ENCODE data around the gene HK1.
"Not testable (repeated sequence)": the region's sequence is repeated elsewhere in the genome, so short reads cannot be mapped to it uniquely, and the experiment has no call there.

Gene HK1

DNA sequence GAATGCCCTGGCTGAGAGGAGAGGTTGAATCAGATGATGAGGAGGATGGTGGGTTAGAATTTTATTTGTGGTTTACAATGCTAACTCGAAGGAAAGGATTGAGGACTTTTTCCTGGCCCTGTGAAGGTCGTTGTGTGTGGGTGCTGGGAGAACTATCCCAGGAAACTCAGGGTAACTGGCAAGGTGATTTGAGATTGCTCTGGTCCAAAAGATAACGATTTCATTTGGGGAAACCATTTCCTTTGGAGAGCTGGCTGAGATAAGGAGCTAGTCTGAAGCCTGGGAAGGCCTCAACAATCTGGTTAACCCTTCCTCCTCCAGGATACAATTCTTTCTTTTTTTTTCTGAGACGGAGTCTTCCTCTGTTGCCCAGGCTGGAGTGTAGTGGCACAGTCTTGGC is 33.0 kb downstream of the HK1 start:
- no peak for DNase-seq (ENCODE audit: low read depth)

DNA sequence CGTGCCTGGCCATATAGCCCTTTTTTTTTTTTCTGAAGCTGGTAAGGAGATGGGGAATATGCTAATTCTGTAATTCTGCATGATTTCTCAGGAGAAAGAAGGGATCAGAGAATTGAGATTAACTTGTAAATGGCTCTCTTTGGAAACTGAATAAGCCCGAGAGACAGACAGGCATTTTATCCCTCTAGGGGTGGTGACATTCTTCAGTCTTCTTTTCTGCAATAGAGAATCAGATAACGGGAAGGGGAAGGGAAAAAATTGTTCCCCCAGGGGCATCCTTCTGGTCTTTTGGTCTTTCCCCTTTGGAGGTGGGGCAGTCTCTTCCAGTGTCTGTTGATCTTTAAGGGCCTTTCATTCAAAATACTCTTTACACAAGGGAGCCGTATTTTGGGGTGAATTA is 34.2 kb downstream of the HK1 start:
- DNase-seq (ENCODE audit: low read depth), result no peak

DNA sequence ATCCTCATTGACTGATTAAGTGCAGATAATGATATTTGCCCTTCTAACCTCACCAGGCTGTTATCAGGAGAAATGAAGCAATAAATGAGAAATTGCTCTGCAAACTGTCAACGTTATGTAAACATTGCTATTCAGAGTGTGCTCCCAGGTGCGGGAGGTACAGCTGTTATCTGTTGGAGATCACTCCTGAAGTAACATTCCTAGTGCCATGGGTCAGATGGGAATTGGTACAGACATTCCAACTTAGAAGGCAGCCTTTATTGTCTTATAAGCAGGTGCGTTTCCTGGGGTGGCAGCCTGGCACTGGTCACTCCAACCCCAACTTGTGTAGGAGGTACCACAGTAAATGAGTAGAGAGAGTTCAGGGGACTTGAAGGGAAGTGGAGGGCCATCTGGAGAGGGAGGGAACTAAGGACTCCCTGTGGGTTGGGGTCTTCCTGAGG is 36.8 kb downstream of the HK1 start:
- DNase-seq (ENCODE audit: low read depth), result no peak

DNA sequence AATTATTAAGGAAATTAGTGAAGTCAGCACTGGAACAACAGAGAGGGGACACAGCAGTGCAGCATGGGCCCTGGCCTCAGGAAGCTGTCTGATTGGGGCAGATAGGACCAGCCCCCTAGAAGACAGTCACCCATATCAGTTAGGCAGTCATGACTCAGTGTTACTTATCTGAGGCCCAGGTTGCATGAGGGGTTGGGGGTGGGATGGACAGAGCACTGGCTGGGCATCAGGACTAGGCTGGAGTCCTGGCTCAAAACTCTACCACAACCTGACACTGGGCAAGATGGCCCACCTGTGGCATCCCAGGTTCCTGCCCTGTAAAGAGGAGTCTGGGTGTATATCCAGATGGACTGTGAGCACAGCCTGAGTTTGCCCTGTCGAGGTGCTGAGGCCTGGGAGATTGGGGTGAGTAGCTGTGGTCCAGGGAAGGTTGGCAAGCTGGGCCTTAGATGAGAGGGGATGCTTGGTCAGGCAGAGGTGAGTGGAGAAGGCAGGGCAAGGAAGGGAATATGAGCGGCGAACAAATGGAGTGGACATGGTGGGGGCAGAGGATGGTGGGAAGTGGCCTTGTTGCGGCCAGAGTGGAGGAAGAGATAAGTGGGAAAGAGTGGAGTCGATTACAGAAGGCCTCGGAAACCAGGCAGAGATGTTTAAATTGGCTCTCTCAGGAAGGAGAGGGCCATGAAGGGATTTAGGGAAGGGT is 37.5 kb downstream of the HK1 start:
- DNase-seq (ENCODE audit: low read depth), result no peak

DNA sequence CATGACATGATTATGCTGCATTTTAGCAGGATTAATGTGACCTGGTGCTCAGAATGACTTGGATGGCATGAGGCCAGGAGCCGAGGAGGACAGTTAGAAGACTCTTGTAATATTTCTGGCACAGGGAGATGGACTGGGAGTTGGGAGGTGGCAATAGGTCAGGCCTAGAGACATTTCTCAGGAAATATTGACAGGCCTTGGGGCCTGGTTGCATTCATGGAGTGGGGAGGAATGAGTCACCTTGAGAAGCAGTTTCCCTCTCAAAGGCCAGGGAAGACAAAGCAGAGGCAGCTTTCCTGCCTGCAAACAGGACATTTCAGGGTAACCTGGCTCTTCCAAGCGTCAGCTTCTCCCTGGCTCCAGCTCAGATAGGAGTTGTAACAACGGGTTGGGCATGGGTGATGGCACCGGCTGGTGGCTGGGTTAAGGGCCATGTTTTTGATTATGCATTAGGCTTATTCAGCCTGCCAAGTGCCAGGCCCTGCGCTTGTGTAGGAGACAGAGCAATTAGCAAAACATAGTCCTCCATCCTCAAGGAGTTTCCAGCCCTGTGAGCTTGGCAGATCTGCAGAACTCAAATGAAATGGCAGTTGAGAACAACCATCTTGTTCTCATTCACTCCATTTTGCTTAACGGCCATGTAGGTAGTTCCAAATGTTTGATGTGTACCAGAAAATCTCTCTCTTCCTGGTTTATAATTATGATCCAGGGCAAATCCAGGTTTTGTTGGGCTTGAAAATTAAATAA is 38.2 kb downstream of the HK1 start:
- no peak for DNase-seq (ENCODE audit: low read depth)

DNA sequence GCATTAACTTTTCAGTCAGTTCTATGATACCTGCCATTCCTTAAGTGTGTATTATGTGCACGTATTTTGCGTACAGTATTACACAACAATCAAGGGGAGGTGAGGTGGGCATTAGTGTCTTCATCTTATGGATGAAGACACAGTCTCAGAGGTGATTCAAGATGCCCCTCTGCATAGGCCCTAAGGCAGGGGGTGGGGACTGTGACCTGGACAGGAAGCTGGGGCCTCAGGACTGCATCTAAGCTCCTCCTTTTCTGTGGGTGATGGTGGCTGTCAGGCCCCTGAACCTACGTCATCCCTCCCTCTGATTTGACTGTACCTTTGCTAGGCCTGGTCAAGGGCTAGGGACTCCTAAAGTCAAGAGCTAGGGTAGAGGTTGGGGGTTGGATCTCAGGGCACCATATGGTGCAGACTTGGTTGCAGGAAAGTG is 38.9 kb downstream of the HK1 start:
- no peak for DNase-seq (ENCODE audit: low read depth)

DNA sequence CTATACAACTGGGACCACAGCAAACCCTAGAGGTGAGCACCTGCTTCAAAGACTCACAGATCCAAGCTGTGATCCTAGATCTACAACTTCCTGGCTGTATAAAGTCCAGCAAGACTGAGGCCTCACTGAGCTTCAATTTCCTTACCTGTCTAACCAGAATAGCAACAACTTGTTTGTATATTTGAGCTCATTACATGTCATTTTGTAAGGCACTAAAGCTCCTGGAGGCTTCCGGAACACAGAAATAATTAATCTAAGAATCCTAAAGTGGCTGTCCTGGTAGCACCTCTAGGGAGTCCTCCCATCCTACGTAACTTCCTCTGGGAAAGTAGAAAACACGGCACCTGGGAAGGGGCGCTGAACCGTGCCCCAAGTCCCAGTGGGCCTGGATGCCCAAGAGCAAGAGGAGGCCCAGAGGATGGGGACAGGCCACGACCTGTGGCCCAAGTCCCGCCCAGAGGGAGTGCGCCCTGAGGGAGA is 39.4 kb downstream of the HK1 start:
- no peak for DNase-seq (ENCODE audit: low read depth)

DNA sequence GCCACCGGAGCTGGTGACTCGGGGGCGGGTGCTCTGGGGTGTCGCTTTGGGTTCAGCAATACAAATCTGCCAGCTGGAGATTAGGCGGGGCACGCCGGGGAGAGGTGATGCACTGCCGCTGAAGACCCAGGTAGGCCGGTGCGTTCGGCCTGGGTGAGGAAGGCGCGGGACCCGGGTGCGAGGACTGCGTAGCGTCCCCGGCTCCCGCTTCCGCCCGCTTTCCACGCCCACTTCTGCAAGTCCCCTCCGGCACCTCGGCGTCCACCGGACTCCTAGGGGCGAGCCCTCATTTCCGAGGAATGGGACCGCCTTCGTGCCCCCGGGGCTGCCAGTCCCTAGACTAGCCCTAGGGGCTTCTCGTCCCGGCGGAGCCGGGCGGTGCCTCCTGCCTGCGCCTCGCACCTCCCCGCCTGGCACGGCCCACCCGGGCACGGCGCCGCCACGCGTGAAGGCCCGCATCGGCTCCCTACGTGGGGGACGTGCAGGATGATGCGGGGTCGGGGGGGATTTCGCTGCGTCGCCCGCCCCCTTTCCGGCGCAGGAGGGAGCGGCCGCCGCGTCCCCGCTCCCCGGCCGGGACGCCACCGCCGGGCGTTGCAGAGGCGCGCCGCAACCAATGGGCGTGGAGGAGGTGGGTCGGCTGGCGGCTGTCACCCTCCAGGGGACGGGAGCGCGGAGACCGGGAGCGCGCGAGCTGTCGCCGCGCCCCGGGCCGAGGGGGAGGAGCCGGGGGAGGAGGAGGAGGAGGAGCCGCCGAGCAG is 40.0 kb downstream of the HK1 start:
- DNase-seq (ENCODE audit: low read depth), result peak; percentile 86

DNA sequence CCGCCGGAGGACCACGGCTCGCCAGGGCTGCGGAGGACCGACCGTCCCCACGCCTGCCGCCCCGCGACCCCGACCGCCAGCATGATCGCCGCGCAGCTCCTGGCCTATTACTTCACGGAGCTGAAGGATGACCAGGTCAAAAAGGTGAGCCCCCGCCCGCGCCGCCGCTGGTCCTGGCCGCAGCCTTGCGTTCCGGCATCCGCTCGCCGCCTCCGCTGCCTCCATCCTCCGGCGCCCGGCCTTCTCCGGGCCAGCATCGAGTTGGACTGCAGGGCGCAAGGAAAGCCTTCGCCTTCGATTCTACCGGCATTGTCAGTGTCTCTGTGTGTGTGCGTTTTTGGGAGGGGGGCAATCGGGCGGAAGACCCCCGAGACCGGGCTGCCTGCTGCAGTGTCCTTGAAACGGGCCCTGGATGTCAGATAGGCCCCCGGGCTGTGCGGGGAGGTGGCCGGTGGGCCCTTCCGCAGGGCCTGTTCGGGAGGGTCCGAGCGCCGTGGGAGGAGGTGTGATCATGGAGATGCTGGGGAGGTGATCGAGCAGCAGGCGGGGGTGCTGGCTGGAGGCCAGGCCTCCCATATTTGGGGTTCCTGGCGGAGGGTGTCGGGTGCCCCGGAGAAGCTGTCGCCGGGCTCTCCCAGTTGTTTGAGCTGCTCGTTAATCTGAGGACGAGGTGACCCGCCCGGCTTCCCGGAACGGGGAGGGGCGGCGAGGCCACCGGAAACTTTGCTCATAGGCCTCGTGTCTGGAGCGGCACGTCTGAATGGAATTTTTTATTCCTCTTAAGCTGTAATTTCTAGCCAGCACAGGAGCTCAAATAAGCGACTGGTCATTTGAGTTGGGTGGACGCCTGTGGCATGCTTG is 40.8 kb downstream of the HK1 start:
- peak; percentile 46 for DNase-seq (ENCODE audit: low read depth)

DNA sequence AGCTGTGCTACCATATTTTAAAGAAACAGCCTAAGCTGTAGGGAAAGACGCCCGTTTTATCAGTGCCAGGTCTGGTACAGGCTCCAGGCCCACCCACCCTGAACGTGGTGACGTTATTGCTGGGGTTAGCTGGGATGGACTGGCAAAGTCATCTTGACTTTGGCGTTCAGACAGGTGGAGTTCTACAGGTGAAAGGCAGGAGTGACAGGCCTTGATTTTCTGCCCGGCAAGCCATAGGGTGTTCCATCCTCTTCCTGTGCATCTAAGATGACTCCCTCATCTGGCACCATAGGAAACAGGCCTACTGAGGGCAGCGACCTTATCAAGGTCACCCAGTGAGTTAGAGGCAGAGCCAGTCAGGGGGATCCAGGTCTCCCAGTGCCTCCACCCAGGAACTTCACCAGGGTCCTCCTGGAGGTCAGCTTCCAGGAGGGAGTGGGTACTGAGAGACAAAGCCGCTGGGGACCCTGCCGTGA is 41.6 kb downstream of the HK1 start:
- DNase-seq (ENCODE audit: low read depth), result no peak

DNA sequence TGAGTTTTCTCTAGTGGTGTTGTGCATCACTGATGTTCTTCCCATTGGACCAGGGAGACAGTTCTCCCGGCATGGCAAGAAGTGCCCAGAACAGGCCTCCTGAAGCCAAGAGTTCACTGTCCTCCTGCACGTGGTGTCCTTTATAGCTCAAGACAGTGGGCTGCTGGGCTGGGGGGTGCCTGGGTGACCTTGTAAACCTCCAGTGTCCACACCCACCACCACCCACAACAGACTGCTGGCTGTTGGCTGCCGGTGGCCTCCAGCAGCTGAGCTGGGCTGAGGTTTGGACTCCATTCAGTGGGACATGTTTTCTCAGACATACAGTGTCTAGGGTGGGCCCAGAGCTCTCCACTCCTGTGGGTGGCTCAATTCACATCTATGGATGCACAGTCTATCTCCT is 42.2 kb downstream of the HK1 start:
- DNase-seq (ENCODE audit: low read depth), result no peak

DNA sequence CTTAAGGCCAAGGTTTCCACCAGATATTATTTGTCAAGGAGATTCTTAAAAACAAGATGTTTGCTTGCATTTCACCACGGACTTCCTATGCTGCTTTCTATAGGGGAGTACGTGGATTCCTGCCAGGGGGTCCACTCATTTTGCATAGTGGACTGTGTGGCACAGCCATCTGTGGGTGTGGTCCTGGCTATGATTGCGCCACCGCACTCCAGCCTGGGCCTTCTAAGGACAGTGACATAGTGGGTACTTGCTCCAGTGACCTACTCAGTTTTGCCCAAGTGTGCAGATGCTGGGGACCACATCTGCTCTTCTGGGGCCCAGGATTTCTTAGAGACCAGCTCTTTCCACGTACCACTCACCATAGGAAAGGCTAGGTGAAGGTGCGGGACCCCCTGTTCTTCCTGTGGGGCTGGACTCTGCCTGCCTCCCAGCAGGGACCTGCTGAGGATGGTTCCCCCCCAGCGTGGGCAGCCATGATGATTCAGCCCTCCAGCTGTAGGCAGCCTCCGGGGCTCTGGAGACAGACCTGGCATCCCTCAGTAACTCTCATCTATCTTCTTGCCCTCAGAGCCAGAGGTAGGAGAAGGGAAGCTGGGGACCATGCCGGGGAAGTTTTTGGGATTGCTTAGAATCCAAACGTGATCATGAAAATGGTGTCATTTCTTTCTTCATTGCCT is 42.9 kb downstream of the HK1 start:
- DNase-seq (ENCODE audit: low read depth), result no peak

DNA sequence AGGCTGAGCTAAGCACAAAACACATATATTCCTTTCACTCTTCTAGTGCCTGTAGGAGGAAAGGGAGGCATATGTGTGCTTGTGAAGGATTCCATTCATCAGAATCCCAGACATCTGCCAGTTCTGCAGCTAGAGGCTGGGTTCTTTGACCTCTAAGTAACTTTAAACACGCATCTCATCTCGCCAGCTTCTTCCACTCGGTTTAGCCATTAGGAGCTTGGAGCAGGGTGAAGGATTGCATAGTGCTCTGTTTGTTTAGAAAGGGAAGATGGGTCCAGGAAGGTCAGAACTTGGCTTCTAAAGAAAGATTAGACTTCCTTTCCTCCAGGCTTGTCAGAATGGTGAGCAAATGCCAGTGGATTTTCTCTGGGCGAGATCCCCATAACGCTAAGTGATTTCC is 43.6 kb downstream of the HK1 start:
- DNase-seq (ENCODE audit: low read depth), result peak; percentile 41

DNA sequence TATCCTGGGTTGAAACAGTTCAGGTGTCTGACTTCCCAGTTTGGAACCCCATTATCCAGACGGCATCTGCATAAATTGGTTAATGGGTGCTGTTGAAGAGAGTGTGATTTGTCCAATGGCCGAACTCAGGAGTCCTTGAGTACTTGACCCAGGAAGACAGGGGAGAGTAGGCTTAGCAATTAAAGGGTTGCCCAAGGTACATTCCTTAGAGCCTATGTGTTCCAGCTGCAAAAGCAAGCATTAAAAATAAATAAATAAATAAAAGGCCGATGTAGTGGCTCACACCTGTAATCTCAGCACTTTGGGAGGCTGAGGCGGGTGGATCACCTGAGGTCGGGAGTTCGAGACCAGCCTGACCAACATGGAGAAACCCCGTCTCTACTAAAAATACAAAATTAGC is 44.0 kb downstream of the HK1 start:
- DNase-seq (ENCODE audit: low read depth), result not testable (repeated sequence)

DNA sequence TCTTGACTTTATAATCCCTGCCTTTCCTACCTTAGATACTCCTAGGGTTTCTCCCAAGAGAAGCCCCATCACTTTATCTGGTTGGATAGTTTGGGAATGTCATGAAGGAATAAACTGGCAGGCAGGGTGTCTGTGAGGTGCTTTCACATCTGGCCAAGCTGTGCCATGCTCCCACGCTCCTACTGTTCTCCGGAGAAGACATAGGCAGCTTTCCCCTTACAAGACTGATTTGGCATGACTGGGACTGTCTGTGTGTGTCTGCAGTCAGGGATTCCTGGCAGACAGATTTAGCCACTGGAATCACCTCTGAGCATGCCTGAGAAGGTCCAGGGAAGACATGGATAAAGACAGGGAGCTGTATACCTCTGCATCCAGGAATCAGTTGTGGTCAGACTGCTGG is 45.3 kb downstream of the HK1 start:
- no peak for DNase-seq (ENCODE audit: low read depth)

DNA sequence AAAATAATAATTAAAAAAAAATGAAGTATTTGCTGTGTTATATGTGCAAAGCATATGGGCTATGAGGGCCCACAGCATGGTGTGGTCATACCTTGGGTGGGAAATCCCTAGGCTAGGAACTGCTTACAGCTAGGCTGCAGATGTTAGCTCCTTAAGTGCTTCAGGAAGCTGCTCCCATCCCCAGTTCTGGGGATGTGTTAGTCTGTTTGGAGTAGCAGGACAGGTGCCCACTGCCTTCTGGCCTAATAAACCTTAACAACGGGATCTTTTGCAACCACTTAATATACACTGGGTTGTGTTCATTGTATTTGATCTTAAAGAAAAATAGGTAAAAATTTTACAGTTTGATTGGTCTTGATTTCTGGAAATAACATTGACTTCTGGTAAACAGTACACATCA is 46.3 kb downstream of the HK1 start:
- DNase-seq (ENCODE audit: low read depth), result no peak

DNA sequence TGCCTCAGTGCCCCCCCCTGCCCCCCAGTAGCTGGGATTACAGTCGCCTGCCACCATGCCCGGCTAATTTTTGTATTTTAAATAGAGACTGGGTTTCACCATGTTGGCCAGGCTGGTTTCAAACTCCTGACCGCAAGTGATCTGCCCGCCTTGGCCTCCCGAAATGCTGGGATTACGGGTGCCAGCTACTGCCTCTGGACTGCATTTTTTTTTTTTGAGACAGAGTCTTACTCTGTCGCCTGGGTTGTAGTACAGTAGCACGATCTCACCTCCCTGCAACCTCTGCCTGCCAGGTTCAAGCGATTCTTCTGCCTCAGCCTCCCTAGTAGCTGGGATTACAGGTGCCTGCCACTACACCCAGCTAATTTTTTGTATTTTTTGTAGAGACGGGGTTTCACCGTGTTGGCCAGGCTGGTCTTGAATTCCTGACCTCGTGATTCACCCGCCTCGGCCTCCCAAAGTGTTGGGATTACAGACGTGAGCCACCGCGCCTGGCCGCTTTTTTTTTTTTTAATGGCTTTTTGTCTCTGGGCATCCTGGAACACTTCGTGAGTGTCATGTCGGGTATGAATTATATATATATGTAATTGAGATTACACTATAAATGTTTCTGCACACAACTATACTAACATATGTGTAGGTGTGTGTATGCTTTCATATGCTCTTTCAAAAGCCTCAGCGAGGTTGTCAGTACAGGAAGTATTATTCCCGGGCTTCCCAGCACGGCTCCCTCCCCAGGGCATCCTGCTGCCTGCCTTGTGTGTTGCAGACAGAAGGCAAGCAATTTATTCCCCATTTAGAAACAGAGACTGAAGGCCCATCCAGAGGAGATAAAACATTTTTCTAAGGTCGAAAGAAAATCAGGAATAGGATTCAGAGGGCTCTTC is 47.6 kb downstream of the HK1 start:
- DNase-seq (ENCODE audit: low read depth), result not testable (repeated sequence)

DNA sequence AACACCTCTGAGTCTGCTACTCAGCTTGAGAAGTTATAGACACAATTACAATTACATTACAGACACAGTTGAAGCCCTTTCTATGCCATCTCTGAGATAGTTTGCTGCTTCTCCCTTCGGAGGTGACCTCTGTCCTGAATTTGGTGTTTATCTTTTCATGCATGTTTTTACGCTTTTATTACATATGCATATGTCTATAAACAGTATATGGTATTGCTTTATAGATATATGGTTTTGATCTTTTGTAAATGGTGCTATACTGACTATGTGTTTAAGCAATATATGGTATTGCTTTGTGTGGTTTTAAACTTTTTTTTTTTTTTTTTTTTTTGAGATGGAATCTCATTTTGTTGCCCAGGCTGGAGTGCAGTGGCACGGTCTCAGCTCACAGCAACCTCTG is 48.4 kb downstream of the HK1 start:
- no peak for DNase-seq (ENCODE audit: low read depth)

DNA sequence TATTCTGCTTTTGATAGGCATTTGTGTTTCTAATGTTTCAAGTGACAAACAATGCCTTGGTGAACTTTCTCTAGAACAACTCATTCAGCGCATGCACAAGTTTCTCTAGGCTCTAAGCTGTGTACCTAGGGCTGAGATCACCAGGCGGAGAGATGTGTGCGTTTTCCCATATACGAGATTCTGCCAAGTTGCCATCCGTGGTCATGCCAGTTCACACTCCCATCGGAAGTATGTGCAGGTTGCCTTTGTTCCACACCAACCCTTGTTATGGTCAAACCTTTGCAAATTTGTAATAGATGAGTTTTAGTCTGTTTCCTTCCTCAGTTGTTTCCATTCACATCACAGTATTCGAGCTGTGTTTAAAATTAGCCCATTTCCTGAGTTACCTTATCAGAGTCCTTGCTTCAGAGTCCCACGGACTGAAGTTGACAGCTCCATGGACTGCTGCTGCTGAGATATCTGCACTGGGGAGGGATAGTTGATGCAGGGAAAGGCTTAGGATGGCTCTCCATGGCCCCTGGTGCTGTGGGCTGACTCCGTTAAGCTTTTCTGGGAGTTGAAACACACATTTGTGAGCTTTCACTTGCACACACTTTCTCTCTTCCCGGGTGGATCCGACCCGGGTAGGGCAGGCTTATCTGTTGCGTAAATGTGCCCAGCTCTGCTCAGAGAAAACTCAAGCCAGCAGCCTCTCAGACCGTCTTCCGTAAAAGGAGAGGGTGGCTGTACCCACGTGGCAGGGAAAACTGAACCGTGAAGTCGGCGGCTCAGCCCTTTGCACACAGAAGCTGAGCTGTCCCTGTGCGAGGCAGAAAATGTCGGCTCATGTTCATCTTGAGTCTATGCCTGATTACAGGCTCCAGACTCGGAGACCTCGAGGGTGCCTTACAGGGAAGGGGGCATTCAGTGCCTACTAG is 49.4 kb downstream of the HK1 start:
- peak; percentile 79 for DNase-seq (ENCODE audit: low read depth)

All from fibroblast of gingiva (primary cell).